BE2C (cell line): ENCODE results near the gene CXCL3. TPM values are rescaled to one million over a fixed set of nuclear protein-coding genes. Genes with fewer than 3 reads are reported as not detected.
"Not testable (repeated sequence)": the region's sequence is repeated elsewhere in the genome, so short reads cannot be mapped to it uniquely, and the experiment has no call there.

Experiments used
- DNase-seq: peaks from one replicate; pipeline ENCODE4 v3.0.0-alpha.2; 2020
- H3K27me3 ChIP-seq: fragments of 250-450 bp; sonication (Bioruptor Pico); 2 replicates; pipeline ENCODE4 v1.5.1; 2020; ENCODE audit warnings: mild to moderate bottlenecking
- H3K36me3 ChIP-seq: fragments of 250-450 bp; sonication (Bioruptor Pico); 2 replicates; pipeline ENCODE4 v1.5.1; 2020; ENCODE audit warnings: mild to moderate bottlenecking
- H3K4me1 ChIP-seq: fragments of 250-450 bp; sonication (Bioruptor Pico); 2 replicates; pipeline ENCODE4 v1.5.1; 2020
- H3K4me3 ChIP-seq: 2 replicates; pipeline ENCODE4 v1.5.1; 2011; ENCODE audit warnings: low read depth, low read length
- H3K9me3 ChIP-seq: fragments of 250-450 bp; sonication (Bioruptor Pico); 2 replicates; pipeline ENCODE4 v1.5.1; 2020
- polyA plus RNA-seq: library from polyadenylated mRNA; unstranded; fragments of >200 nt; gene quantifications from one replicate; pipeline ENCODE4 v1.2.1, GENCODE V29; 2012; ENCODE audit warnings: low read depth, missing spikeins; ENCODE audit not compliant: insufficient read length, insufficient read depth
- TF ChIP-seq, protein P1 (sequence below): IDR thresholded peaks from 2 replicates; pipeline ENCODE4 v1.5.1; 2012; ENCODE audit warnings: mild to moderate bottlenecking, low read depth, low read length

Gene CXCL3
- not detected for polyA plus RNA-seq

DNA sequence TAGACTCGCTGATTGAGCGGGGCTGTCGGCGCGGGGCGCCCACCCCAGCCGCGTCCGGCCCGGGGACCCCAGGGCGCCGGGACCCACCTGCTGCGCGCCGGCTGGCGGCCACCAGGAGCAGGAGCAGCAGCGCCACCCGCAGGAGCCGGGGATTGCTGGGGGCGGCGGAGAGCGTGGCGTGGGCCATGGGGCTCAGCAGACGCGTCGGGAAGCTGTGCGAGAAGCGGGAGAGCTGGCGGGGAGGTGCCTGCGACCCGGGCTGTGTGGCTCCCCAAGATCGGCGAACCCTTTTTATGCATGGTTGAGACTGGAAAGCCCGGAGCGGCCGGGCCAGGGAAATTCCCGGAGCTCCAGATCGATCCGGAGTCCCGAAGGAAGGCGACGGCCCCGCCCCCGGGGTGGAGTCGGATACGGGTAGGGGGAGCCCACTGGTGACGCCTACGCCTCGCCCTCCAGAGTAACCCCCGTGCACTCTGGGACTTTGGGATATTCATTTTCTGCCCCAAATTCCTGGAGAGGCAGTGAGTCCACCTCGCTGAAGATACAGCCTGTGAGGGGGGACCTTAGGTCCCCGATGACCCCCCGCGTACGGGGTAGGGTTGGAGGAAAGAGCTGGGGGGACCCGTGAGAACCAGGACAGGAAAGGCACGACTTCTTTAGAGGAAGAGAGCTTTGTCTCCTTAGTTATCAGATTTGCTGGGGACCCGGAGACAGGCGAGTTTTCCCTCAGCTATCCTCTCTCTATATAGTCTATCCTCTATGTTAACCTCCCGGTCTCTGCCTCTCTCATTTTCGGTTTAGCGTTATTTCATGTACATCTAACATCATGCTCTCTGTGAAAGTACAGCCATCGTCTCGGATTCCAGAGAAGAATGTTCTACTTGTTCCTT lies at the start of gene CXCL3:
CXCL3 (minus strand) TSS at position 265 of the 890 bp plus-strand sequence; CDS start at position 187, 78 bp downstream.
- Histone ChIP-seq H3K4me3 (peak within 1 kb of the TSS; percentile 37), H3K9me3 (no peaks in the 10 kb centered on the region), H3K36me3 (no peaks in the 10 kb centered on the region), H3K4me1 (no peaks in the 10 kb centered on the region), H3K27me3 (peaks cover 49% of the 10 kb centered on the region)
- TF ChIP-seq, protein P1, sequence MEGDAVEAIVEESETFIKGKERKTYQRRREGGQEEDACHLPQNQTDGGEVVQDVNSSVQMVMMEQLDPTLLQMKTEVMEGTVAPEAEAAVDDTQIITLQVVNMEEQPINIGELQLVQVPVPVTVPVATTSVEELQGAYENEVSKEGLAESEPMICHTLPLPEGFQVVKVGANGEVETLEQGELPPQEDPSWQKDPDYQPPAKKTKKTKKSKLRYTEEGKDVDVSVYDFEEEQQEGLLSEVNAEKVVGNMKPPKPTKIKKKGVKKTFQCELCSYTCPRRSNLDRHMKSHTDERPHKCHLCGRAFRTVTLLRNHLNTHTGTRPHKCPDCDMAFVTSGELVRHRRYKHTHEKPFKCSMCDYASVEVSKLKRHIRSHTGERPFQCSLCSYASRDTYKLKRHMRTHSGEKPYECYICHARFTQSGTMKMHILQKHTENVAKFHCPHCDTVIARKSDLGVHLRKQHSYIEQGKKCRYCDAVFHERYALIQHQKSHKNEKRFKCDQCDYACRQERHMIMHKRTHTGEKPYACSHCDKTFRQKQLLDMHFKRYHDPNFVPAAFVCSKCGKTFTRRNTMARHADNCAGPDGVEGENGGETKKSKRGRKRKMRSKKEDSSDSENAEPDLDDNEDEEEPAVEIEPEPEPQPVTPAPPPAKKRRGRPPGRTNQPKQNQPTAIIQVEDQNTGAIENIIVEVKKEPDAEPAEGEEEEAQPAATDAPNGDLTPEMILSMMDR, result no peak
- peak; percentile 34 for DNase-seq

GRCh38 chr4:74087481-74087880 lies 49.0 kb upstream of the CXCL3 start:
- H3K9me3 ChIP-seq, result no peaks in the 10 kb centered on the region
- DNase-seq, result no peak
- no peaks in the 10 kb centered on the region for H3K27me3 ChIP-seq
- TF ChIP-seq, protein P1, result no peak
- no peaks in the 10 kb centered on the region for H3K36me3 ChIP-seq
- no peak overlapping the region for H3K4me3 ChIP-seq
- no peaks in the 10 kb centered on the region for H3K4me1 ChIP-seq

DNA sequence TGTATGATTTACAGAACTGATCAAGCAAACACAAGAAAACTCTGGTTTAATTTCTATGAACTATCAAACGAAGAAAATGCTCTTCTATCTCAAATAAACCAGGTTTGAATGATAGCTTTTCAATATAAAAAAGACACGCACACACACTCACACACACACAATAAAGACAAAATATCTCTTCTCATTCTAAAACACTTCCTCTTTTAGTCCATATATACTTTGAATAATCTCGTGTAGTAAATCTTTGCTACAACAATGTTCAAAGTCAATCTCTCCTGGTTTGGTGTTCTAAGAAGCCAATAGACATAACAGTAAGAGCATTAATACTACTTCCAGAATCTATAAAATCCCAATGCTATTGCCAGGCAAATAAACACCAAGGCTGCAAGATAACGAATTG lies 47.2 kb upstream of the CXCL3 start:
- no peaks in the 10 kb centered on the region for H3K27me3 ChIP-seq
- no peak overlapping the region for H3K4me3 ChIP-seq
- no peaks in the 10 kb centered on the region for H3K36me3 ChIP-seq
- no peaks in the 10 kb centered on the region for H3K9me3 ChIP-seq
- TF ChIP-seq, protein P1, result no peak
- no peaks in the 10 kb centered on the region for H3K4me1 ChIP-seq
- no peak for DNase-seq

- H3K4me3 ChIP-seq, result no peak overlapping the region
- H3K27me3 ChIP-seq, result no peaks in the 10 kb centered on the region
- H3K9me3 ChIP-seq, result no peaks in the 10 kb centered on the region
- no peaks in the 10 kb centered on the region for H3K4me1 ChIP-seq
- no peak for DNase-seq
- H3K36me3 ChIP-seq, result no peaks in the 10 kb centered on the region
- TF ChIP-seq, protein P1, result no peak
Observed at GRCh38 chr4:74084984-74085383, 46.5 kb upstream of the CXCL3 start.

GRCh38 chr4:74083546-74083945 lies 45.1 kb upstream of the CXCL3 start:
- Histone ChIP-seq H3K9me3 (no peaks in the 10 kb centered on the region), H3K4me3 (no peak overlapping the region), H3K27me3 (no peaks in the 10 kb centered on the region), H3K4me1 (no peaks in the 10 kb centered on the region), H3K36me3 (no peaks in the 10 kb centered on the region)
- no peak for DNase-seq
- TF ChIP-seq, protein P1, result no peak

- H3K4me3 ChIP-seq, result no peak overlapping the region
- no peaks in the 10 kb centered on the region for H3K4me1 ChIP-seq
- H3K9me3 ChIP-seq, result no peaks in the 10 kb centered on the region
- TF ChIP-seq, protein P1, result no peak
- H3K36me3 ChIP-seq, result no peaks in the 10 kb centered on the region
- no peaks in the 10 kb centered on the region for H3K27me3 ChIP-seq
- DNase-seq, result no peak
Observed at GRCh38 chr4:74081035-74081434, 42.5 kb upstream of the CXCL3 start.

GRCh38 chr4:74080351-74080750 lies 41.9 kb upstream of the CXCL3 start:
- H3K36me3 ChIP-seq, H3K27me3 ChIP-seq, DNase-seq, H3K4me3 ChIP-seq, H3K4me1 ChIP-seq, H3K9me3 ChIP-seq: not testable (repeated sequence)

- H3K4me3 ChIP-seq, H3K27me3 ChIP-seq, H3K36me3 ChIP-seq, DNase-seq, H3K9me3 ChIP-seq, H3K4me1 ChIP-seq: not testable (repeated sequence)
Observed at GRCh38 chr4:74079024-74079423, 40.5 kb upstream of the CXCL3 start.
